Tibial artery (tissue), 4 donors: Measurements from ENCODE around the gene BUD23.
A peak's percentile ranks its signal among the peaks of the same experiment; 100 is the strongest.

ENCODE experiments used
- DNase-seq, 2 donors: peaks; one replicate each; pipeline ENCODE4 v3.0.0-alpha.2; 2019
- H3K27ac ChIP-seq, 2 donors: fragments of 200-600 bp; sonication (generic) in 1 of 2; 1 replicate in 1 of 2; 2 replicates in 1 of 2; pipeline ENCODE4 v1.5.1; 2018 to 2019; ENCODE audit warnings: mild to moderate bottlenecking in 1 of 2
- H3K27me3 ChIP-seq, 2 donors: fragments of 200-600 bp; sonication (generic) in 1 of 2; one replicate each; pipeline versions ENCODE4 v1.5.1 to v1.6.0; 2016 to 2019
- H3K36me3 ChIP-seq, 3 donors: fragments of 200-600 bp; sonication (generic) in 2 of 3; one replicate each; pipeline ENCODE4 v1.5.1; 2016 to 2019; ENCODE audit warnings: mild to moderate bottlenecking in 2 of 3
- H3K4me1 ChIP-seq, 4 donors: fragments of 200-600 bp; sonication (generic) in 2 of 4; 1 replicate in 3 of 4; 2 replicates in 1 of 4; pipeline ENCODE4 v1.5.1; 2016 to 2019
- H3K4me3 ChIP-seq, 2 donors: fragments of 200-600 bp; sonication (generic) in 1 of 2; 1 replicate in 1 of 2; 2 replicates in 1 of 2; pipeline ENCODE4 v1.5.1; 2018 to 2019; ENCODE audit warnings: mild to moderate bottlenecking in 2 of 2
- H3K9me3 ChIP-seq, 3 donors: fragments of 200-600 bp; sonication (generic) in 1 of 3; one replicate each; pipeline ENCODE4 v1.5.1; 2016 to 2019
- CTCF ChIP-seq, 2 experiments: fragments of 200-600 bp in 1 of 2; fragments of 450-650 bp in 1 of 2; IDR thresholded peaks; one replicate each; pipeline ENCODE4 v1.5.1; 2017 to 2019; ENCODE audit warnings: antibody characterized with exemption in 2 of 2, mild to moderate bottlenecking in 1 of 2, moderate library complexity in 1 of 2
- intact Hi-C: fragments of 100-400 bp; cut with DNase I; formaldehyde crosslinking; loops from one replicate; pipeline ENCODE4 v1.15.0; 2023; ENCODE audit warnings: low total_unique reads

BUD23 gene

GRCh38 chr7:73742338-73742752 is 58.9 kb downstream of the BUD23 start:
- Histone ChIP-seq H3K36me3 (peaks cover 0 to 3% (median 0%) of the 10 kb centered on the region in 3 donors), H3K27me3 (no peaks in the 10 kb centered on the region), H3K27ac (peak overlapping the region in 1 of 2 donors; percentile 14), H3K9me3 (no peaks in the 10 kb centered on the region), H3K4me1 (peaks cover 0 to 34% (median 21%) of the 10 kb centered on the region in 4 donors), H3K4me3 (no peak overlapping the region)
- no peak for TF ChIP-seq CTCF (IDR thresholded peaks at IDR 0.05)
- intact Hi-C loops, result loop anchor here (10.0 kb wide), 1 partner anchor 292 kb away; no protein-coding TSS in a partner anchor
- no peak for DNase-seq

- Histone ChIP-seq H3K36me3 (no peaks in the 10 kb centered on the region), H3K4me3 (no peak overlapping the region), H3K27ac (peak overlapping the region in 1 of 2 donors; percentile 14), H3K4me1 (peaks cover 0 to 27% (median 15%) of the 10 kb centered on the region in 4 donors), H3K27me3 (no peaks in the 10 kb centered on the region), H3K9me3 (no peaks in the 10 kb centered on the region)
- intact Hi-C loops, result loop anchor here (10.0 kb wide), 1 partner anchor 292 kb away; no protein-coding TSS in a partner anchor
- TF ChIP-seq CTCF (IDR thresholded peaks at IDR 0.05), result no peak
- DNase-seq, result peak in 1 of 2 donors; percentile 70
Observed at GRCh38 chr7:73742753-73743641, 59.6 kb downstream of the BUD23 start.

- Histone ChIP-seq H3K36me3 (no peaks in the 10 kb centered on the region), H3K27me3 (no peaks in the 10 kb centered on the region), H3K4me3 (no peak overlapping the region), H3K4me1 (peaks cover 0 to 23% (median 7%) of the 10 kb centered on the region in 4 donors), H3K27ac (no peak overlapping the region), H3K9me3 (no peaks in the 10 kb centered on the region)
- TF ChIP-seq CTCF (IDR thresholded peaks at IDR 0.05), result no peak
- intact Hi-C loops, result loop anchor here (10.0 kb wide), 1 partner anchor 288 kb away; no protein-coding TSS in a partner anchor
- no peak for DNase-seq
Observed at GRCh38 chr7:73746378-73746777, 63.0 kb downstream of the BUD23 start.
